WTC11 (cell line): ENCODE measurements around the gene AFF3. TPM values are rescaled to one million over a fixed set of nuclear protein-coding genes. Genes with fewer than 3 reads are reported as not detected.

Experiments
- ATAC-seq: fragments of 200-7000 bp; cut with Tn5 transposase; 2 replicates; pipeline ENCODE4 v1.10.0; 2021; ENCODE audit warnings: mild to moderate bottlenecking, moderate library complexity
- CTCF ChIA-PET: fragments of 300-600 bp; sonication (Branson Sonifier 250); formaldehyde crosslinking; loops from one replicate; lab custom pipeline; 2021; ENCODE audit warnings: antibody characterized with exemption; lab: Charles Lee
- POLR2A ChIA-PET: fragments of 350-600 bp; sonication (Branson Sonifier 250); formaldehyde crosslinking; loops from one replicate; lab custom pipeline; 2021; ENCODE audit warnings: antibody characterized with exemption; lab: Charles Lee
- DNase-seq: peaks from one replicate; pipeline ENCODE4 v3.0.0; 2021; ENCODE audit warnings: low spot score
- H3K27ac Mint-ChIP-seq: 2 replicates; pipeline ENCODE4 v1.8.0; 2021; ENCODE audit warnings: mixed read lengths
- H3K27me3 Mint-ChIP-seq: 2 replicates; pipeline ENCODE4 v1.8.0; 2021; ENCODE audit warnings: low read depth, mild to moderate bottlenecking, moderate library complexity, mixed read lengths
- H3K36me3 Mint-ChIP-seq: 2 replicates; pipeline ENCODE4 v1.8.0; 2021; ENCODE audit warnings: mixed read lengths
- H3K4me1 Mint-ChIP-seq: 2 replicates; pipeline ENCODE4 v1.8.0; 2022; ENCODE audit warnings: mixed read lengths
- H3K4me3 Mint-ChIP-seq: 2 replicates; pipeline ENCODE4 v1.8.0; 2021; ENCODE audit warnings: mild to moderate bottlenecking, moderate library complexity, mixed read lengths
- H3K9me3 Mint-ChIP-seq: 2 replicates; pipeline ENCODE4 v1.8.0; 2021; ENCODE audit warnings: mixed read lengths
- E2F1 ChIP-seq: sonication (generic); formaldehyde crosslinking; IDR thresholded peaks from 2 replicates; pipeline ENCODE4 v1.8.0; 2022; ENCODE audit warnings: mild to moderate bottlenecking, missing genetic modification reagents
- ELF4 ChIP-seq: sonication (generic); formaldehyde crosslinking; IDR thresholded peaks from 2 replicates; pipeline ENCODE4 v1.8.1; 2022; ENCODE audit warnings: low read depth, mild to moderate bottlenecking, moderate library complexity, missing genetic modification reagents
- JAZF1 ChIP-seq: fragments of 250-450 bp; sonication (Bioruptor Pico); IDR thresholded peaks from 2 replicates; pipeline ENCODE4 v1.9.0; 2021; ENCODE audit warnings: moderate library complexity, mild to moderate bottlenecking, inconsistent platforms
- MXD4 ChIP-seq: fragments of 250-450 bp; sonication (Bioruptor Pico); IDR thresholded peaks from 2 replicates; pipeline ENCODE4 v1.8.0; 2021; ENCODE audit warnings: mild to moderate bottlenecking, moderate library complexity, borderline replicate concordance
- NFATC4 ChIP-seq: fragments of 250-450 bp; sonication (Bioruptor Pico); IDR thresholded peaks from 2 replicates; pipeline ENCODE4 v1.9.0; 2021; ENCODE audit warnings: mild to moderate bottlenecking
- NR1H2 ChIP-seq: sonication (generic); formaldehyde crosslinking; IDR thresholded peaks from 2 replicates; pipeline ENCODE4 v1.9.0; 2021; ENCODE audit warnings: mild to moderate bottlenecking, moderate library complexity, missing genetic modification reagents
- PRRX2 ChIP-seq: fragments of 250-450 bp; sonication (Bioruptor Pico); IDR thresholded peaks from 2 replicates; pipeline ENCODE4 v1.8.0; 2021; ENCODE audit warnings: mild to moderate bottlenecking
- ZNF219 ChIP-seq: sonication (generic); formaldehyde crosslinking; IDR thresholded peaks from 2 replicates; pipeline ENCODE4 v1.8.0; 2023; ENCODE audit warnings: missing genetic modification reagents, mild to moderate bottlenecking, borderline replicate concordance
- ZNF416 ChIP-seq: fragments of 250-450 bp; sonication (Bioruptor Pico); IDR thresholded peaks from 2 replicates; pipeline ENCODE4 v1.9.0; 2021; ENCODE audit warnings: mild to moderate bottlenecking, inconsistent platforms
- ZNF512 ChIP-seq: sonication (generic); formaldehyde crosslinking; IDR thresholded peaks from 2 replicates; pipeline ENCODE4 v1.8.1; 2022; ENCODE audit warnings: missing genetic modification reagents, borderline replicate concordance
- total RNA-seq: library from RNA; stranded (reverse); gene quantifications from 3 replicates; pipeline ENCODE4 v1.2.3, GENCODE V29; 2021
- TF ChIP-seq, protein P1 (sequence below): sonication (generic); formaldehyde crosslinking; IDR thresholded peaks from 2 replicates; pipeline ENCODE4 v1.8.0; 2023; ENCODE audit warnings: missing genetic modification reagents
- TF ChIP-seq, protein P2 (sequence below): sonication (generic); formaldehyde crosslinking; IDR thresholded peaks from 2 replicates; pipeline ENCODE4 v1.8.1; 2022; ENCODE audit warnings: mild to moderate bottlenecking, moderate library complexity, missing genetic modification reagents
- TF ChIP-seq, protein P3 (sequence below): sonication (generic); formaldehyde crosslinking; IDR thresholded peaks from 2 replicates; pipeline ENCODE4 v1.8.1; 2022; ENCODE audit warnings: low read depth, missing genetic modification reagents, borderline replicate concordance
- TF ChIP-seq, protein P4 (sequence below): sonication (generic); formaldehyde crosslinking; IDR thresholded peaks from 2 replicates; pipeline ENCODE4 v1.8.1; 2023; ENCODE audit warnings: mild to moderate bottlenecking, missing genetic modification reagents

Gene AFF3
- total RNA-seq, 1 experiment from 2014 or later = 1.2 TPM

DNA sequence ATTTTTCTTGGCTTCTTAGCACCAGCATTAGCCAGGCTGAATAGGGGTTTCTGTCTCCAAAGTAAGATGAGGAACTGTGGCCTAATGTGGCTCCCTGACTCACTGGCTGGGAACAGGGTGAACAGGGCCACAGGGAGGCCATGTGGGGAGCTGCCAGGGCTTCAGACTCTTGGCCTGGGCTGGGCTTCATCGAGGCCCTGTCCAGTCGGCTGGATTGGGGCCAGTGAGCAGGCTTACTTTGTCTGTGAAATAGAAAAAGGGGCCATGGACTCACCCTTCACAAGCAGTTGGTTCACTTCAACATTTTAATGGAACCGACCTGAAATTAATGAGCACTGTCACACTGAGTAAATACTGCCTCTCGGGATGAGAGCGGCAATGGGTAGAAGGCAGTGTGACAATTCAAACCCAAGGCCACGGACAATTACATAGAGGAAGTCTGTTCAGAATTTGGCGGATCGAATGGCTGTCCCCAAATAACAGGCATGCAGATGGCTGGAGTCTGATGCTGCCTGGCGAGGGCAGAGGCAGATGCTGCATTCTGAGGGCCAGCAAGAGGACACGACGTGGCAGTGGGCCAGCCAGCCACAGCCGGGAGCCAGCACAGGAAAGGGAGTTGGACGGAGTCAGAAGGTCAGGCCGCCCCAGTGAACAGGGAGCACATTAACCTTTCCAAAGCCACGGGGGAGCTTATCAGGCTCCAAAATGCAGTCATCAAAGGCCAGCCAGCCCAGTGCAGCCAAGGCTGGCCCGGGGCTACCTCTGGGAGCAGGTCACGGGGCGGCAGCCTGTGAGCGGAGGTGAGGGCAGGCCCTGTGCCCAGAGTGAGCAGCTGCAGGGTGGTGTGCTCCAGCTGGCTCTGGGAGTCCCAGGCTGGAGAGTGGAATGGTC is 506.0 kb downstream of the AFF3 start:
- no peaks in the 10 kb centered on the region for H3K4me1 Mint-ChIP-seq
- H3K36me3 Mint-ChIP-seq = no peaks in the 10 kb centered on the region
- no peak for DNase-seq
- no peak overlapping the region for H3K4me3 Mint-ChIP-seq
- ATAC-seq = no peak
- ChIA-PET CTCF (no interaction called here), POLR2A (no interaction called here)
- TF ChIP-seq NR1H2 (CRISPR knock-in tag) (no peak), ZNF512 (CRISPR knock-in tag) (no peak), E2F1 (CRISPR knock-in tag) (no peak)
- H3K9me3 Mint-ChIP-seq = peaks cover 7% of the 10 kb centered on the region; the same call in 1 of the 2 replicates
- H3K27ac Mint-ChIP-seq = no peak overlapping the region
- no peaks in the 10 kb centered on the region for H3K27me3 Mint-ChIP-seq

GRCh38 chr2:99635710-99636109 is 506.7 kb downstream of the AFF3 start:
- Mint-ChIP-seq H3K36me3 (no peaks in the 10 kb centered on the region), H3K27ac (no peak overlapping the region), H3K4me1 (no peaks in the 10 kb centered on the region), H3K4me3 (no peak overlapping the region), H3K9me3 (peaks cover 7% of the 10 kb centered on the region; the same call in 1 of the 2 replicates), H3K27me3 (no peaks in the 10 kb centered on the region)
- POLR2A ChIA-PET = no interaction called here
- CTCF ChIA-PET = interaction anchor here (1.0 kb wide), 1 partner anchor 627 kb away, joined by 4 read pairs; no protein-coding TSS in a partner anchor
- no peak for ATAC-seq
- DNase-seq = no peak
- no peak for TF ChIP-seq PRRX2 (CRISPR knock-in tag)
- TF ChIP-seq ELF4 (CRISPR knock-in tag) = no peak
- TF ChIP-seq, protein P1, sequence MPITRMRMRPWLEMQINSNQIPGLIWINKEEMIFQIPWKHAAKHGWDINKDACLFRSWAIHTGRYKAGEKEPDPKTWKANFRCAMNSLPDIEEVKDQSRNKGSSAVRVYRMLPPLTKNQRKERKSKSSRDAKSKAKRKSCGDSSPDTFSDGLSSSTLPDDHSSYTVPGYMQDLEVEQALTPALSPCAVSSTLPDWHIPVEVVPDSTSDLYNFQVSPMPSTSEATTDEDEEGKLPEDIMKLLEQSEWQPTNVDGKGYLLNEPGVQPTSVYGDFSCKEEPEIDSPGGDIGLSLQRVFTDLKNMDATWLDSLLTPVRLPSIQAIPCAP (CRISPR knock-in tag) = no peak
- TF ChIP-seq, protein P2, sequence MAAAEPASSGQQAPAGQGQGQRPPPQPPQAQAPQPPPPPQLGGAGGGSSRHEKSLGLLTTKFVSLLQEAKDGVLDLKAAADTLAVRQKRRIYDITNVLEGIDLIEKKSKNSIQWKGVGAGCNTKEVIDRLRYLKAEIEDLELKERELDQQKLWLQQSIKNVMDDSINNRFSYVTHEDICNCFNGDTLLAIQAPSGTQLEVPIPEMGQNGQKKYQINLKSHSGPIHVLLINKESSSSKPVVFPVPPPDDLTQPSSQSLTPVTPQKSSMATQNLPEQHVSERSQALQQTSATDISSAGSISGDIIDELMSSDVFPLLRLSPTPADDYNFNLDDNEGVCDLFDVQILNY (CRISPR knock-in tag) = no peak
- TF ChIP-seq MXD4 (CRISPR knock-in tag) = no peak
- TF ChIP-seq JAZF1 = no peak
- no peak for TF ChIP-seq ZNF416
- no peak for TF ChIP-seq NFATC4 (CRISPR knock-in tag)
- no peak for TF ChIP-seq ZNF219 (CRISPR knock-in tag)
- TF ChIP-seq, protein P3, sequence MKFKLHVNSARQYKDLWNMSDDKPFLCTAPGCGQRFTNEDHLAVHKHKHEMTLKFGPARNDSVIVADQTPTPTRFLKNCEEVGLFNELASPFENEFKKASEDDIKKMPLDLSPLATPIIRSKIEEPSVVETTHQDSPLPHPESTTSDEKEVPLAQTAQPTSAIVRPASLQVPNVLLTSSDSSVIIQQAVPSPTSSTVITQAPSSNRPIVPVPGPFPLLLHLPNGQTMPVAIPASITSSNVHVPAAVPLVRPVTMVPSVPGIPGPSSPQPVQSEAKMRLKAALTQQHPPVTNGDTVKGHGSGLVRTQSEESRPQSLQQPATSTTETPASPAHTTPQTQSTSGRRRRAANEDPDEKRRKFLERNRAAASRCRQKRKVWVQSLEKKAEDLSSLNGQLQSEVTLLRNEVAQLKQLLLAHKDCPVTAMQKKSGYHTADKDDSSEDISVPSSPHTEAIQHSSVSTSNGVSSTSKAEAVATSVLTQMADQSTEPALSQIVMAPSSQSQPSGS (CRISPR knock-in tag) = no peak

GRCh38 chr2:99634234-99634633 is 508.2 kb downstream of the AFF3 start:
- POLR2A ChIA-PET = no interaction called here
- DNase-seq = no peak
- H3K4me1 Mint-ChIP-seq = no peaks in the 10 kb centered on the region
- H3K27me3 Mint-ChIP-seq = no peaks in the 10 kb centered on the region
- CTCF ChIA-PET = no interaction called here
- peaks cover 7% of the 10 kb centered on the region; the same call in 1 of the 2 replicates for H3K9me3 Mint-ChIP-seq
- TF ChIP-seq, protein P4, sequence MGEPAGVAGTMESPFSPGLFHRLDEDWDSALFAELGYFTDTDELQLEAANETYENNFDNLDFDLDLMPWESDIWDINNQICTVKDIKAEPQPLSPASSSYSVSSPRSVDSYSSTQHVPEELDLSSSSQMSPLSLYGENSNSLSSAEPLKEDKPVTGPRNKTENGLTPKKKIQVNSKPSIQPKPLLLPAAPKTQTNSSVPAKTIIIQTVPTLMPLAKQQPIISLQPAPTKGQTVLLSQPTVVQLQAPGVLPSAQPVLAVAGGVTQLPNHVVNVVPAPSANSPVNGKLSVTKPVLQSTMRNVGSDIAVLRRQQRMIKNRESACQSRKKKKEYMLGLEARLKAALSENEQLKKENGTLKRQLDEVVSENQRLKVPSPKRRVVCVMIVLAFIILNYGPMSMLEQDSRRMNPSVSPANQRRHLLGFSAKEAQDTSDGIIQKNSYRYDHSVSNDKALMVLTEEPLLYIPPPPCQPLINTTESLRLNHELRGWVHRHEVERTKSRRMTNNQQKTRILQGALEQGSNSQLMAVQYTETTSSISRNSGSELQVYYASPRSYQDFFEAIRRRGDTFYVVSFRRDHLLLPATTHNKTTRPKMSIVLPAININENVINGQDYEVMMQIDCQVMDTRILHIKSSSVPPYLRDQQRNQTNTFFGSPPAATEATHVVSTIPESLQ (CRISPR knock-in tag) = no peak
- no peak for TF ChIP-seq ZNF416
- TF ChIP-seq, protein P2 (CRISPR knock-in tag) = no peak
- H3K4me3 Mint-ChIP-seq = no peak overlapping the region
- H3K36me3 Mint-ChIP-seq = no peaks in the 10 kb centered on the region
- no peak overlapping the region for H3K27ac Mint-ChIP-seq
- no peak for ATAC-seq
